Aorta (tissue), 5 donors: ENCODE data around the gene TNPO3. TPM values are rescaled to one million over a fixed set of nuclear protein-coding genes. Genes with fewer than 3 reads are reported as not detected.
"Not testable (repeated sequence)": the region's sequence is repeated elsewhere in the genome, so short reads cannot be mapped to it uniquely, and the experiment has no call there.

ENCODE experiments used
- ATAC-seq: fragments of 200-7000 bp; cut with Tn5 transposase; one replicate; pipeline ENCODE4 v1.9.1; 2022; ENCODE audit warnings: moderate library complexity; ENCODE audit not compliant: low FRiP score
- DNase-seq, 2 donors: peaks; one replicate each; pipeline ENCODE4 v3.0.0-alpha.2; 2020
- H3K27ac ChIP-seq, 2 donors: one replicate each; pipeline ENCODE4 v1.5.1; 2013; ENCODE audit warnings: low read length in 2 of 2, mild to moderate bottlenecking in 2 of 2, moderate library complexity in 2 of 2, control low read depth in 1 of 2, inconsistent platforms in 1 of 2, low read depth in 1 of 2
- H3K27me3 ChIP-seq, 2 donors: one replicate each; pipeline ENCODE4 v1.6.1; 2013; ENCODE audit warnings: control low read depth in 1 of 2, low read length in 1 of 2, mild to moderate bottlenecking in 1 of 2, moderate library complexity in 1 of 2; ENCODE audit not compliant: insufficient read depth in 2 of 2, control insufficient read depth in 1 of 2
- H3K36me3 ChIP-seq, 2 donors: one replicate each; pipeline ENCODE4 v1.6.1; 2013; ENCODE audit warnings: control low read depth in 1 of 2, low read length in 1 of 2, mild to moderate bottlenecking in 1 of 2; ENCODE audit not compliant: insufficient read depth in 2 of 2, control insufficient read depth in 1 of 2
- H3K4me1 ChIP-seq, 2 donors: one replicate each; pipeline ENCODE4 v1.6.1; 2013; ENCODE audit warnings: low read length in 2 of 2, control low read depth in 1 of 2, mild to moderate bottlenecking in 1 of 2, moderate library complexity in 1 of 2; ENCODE audit not compliant: insufficient read depth in 2 of 2, control insufficient read depth in 1 of 2
- H3K4me3 ChIP-seq, 2 donors: one replicate each; pipeline ENCODE4 v1.5.1; 2013; ENCODE audit warnings: low read length in 2 of 2, control low read depth in 1 of 2, mild to moderate bottlenecking in 1 of 2
- H3K9me3 ChIP-seq: one replicate; pipeline ENCODE4 v1.6.1; 2013; ENCODE audit warnings: mild to moderate bottlenecking, low read length; ENCODE audit not compliant: control insufficient read depth
- WGBS, 2 donors: extraction: QIAGEN DNeasy Blood & Tissue Kit; methylation state at CpG; one replicate each; pipeline ENCODE4 v1.1.7; 2013; 5-methylcytosine and 5-hydroxymethylcytosine counted together
- intact Hi-C, 2 donors: fragments of 100-400 bp; cut with DNase I; formaldehyde crosslinking; loops; one replicate each; pipeline versions ENCODE4 v1.14.2 to v1.15.0; 2022
- polyA plus RNA-seq, 2 donors: library from polyadenylated mRNA; stranded (reverse); fragments of 200-250 nt; gene quantifications; one replicate each; pipeline ENCODE4 v1.2.3, GENCODE V29; 2013
- total RNA-seq, 2 donors: library from RNA; stranded (reverse); fragmentation: NEBNext Ultra II Directional; extraction: Animal tissue kit (Norgen Biotek cat#: 25700); gene quantifications; one replicate each; pipeline ENCODE4 v1.2.1, GENCODE V29; 2021
- donor health status: healthy with polysubstance abuse.
- donor health status: Bipolar disorder and iron deficiency.
- donor health status: DM: no; HTN: no; CAD: no.
- donor health status: DM: no; HTN: no; CAD: no.
- donor health status: DM: yes; HTN: yes; CAD: no.

The TNPO3 gene
- total and polyA plus RNA-seq, 4 donors: 10.5 to 31.4 (median 20.2) TPM

DNA sequence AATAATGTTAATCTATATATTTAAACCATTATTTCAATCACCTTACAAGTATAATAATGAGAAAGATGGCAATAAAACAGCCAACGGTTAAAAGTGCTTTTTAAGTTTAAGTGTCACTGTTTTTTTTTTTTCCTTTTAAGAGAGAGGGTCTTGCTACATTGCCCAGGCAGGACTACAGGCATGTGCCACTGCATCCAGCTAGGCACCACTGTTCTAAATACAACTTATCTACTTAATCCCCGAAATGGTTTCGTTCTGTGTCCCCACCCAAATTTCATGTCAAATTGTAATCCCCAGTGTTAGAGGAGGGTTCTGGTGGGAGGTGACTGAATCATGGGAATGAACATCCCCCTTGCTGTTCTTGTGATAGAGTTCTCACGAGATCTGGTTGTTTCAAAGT, 49.7 kb downstream of the TNPO3 start:
- Histone ChIP-seq H3K27me3 (no peaks in the 10 kb centered on the region), H3K36me3 (peaks cover 4% of the 10 kb centered on the region in 2 donors), H3K27ac (no peak overlapping the region), H3K4me1 (no peaks in the 10 kb centered on the region), H3K9me3 (no peaks in the 10 kb centered on the region), H3K4me3 (no peak overlapping the region)
- intact Hi-C loops: no loop called here
- ATAC-seq (no peak), DNase-seq (no peak)
- 82 to 91% methylated on average over 4 of the region's 4 CpGs for WGBS, 2 donors

DNA sequence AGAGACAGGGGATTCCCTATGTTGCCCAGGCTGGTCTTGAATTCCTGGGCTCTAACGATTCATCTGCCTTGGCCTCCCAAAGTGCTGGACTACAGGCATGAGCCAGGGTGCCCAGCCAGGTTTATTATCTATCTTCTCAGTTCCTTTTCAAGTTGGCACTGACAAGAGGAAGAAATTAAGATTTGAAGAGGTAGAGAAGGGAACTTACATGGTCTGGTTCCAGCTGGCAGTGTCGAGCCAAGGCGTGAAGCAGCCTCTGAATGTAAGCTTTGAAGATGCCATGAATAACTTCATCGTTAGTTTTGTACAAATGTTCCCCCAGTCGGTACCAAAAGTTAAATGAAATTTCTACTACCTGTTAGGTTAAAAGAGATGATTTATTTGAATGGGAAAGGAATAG, 57.7 kb downstream of the TNPO3 start:
- H3K4me3 ChIP-seq: no peak overlapping the region
- WGBS, 2 donors: 86 to 91% methylated on average over 5 of the region's 5 CpGs
- H3K4me1 ChIP-seq: no peaks in the 10 kb centered on the region
- H3K27me3 ChIP-seq: no peaks in the 10 kb centered on the region
- H3K36me3 ChIP-seq: peaks cover 4% of the 10 kb centered on the region in 2 donors
- DNase-seq (no peak), ATAC-seq (no peak)
- no peak overlapping the region for H3K27ac ChIP-seq
- no peaks in the 10 kb centered on the region for H3K9me3 ChIP-seq
- intact Hi-C loops: no loop called here

DNA sequence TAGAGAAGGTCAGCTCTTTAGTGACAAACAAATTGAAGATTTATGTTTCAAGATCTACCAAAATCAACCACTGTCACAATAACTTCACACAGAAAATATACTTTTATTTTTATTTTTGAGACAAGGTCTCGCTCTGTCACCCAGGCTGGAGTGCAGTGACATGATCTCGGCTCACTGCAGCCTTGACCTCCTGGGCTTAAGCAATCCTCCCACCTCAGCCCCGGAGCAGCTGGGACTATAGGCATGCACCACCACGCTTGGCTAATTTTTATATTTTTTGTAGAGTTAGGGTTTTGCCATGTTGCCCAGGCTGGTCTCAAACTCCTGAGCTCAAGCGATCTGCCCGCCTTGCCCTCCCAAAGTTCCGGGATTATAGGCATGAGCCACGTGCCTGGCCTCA, 60.4 kb downstream of the TNPO3 start:
- H3K4me3 ChIP-seq, intact Hi-C loops, H3K36me3 ChIP-seq, H3K4me1 ChIP-seq, H3K9me3 ChIP-seq, H3K27me3 ChIP-seq, H3K27ac ChIP-seq, ATAC-seq, DNase-seq: not testable (repeated sequence)
- WGBS, 2 donors: 94% methylated on average over 8 of the region's 8 CpGs

DNA sequence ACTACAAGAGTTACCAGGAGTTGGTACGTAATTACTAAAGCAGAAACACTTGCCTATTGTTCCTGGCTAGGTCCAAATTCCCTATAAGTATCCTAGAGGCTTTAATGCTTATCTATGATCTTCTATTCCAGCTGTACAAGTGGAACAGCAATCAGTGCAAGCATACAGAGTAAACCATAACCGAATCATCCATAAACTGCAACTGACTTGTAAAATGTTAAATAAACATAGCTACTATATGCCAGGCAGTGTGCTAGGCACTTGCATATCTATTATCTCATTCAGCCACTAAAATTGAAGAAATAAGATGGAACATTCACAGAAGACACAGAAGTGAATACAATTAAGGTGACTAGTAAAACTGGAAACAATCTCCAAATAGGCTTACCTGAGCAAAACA, 61.5 kb downstream of the TNPO3 start:
- DNase-seq (no peak), ATAC-seq (no peak)
- Histone ChIP-seq H3K4me3 (no peak overlapping the region), H3K27ac (no peak overlapping the region), H3K9me3 (no peaks in the 10 kb centered on the region), H3K27me3 (no peaks in the 10 kb centered on the region), H3K4me1 (no peaks in the 10 kb centered on the region), H3K36me3 (no peaks in the 10 kb centered on the region)
- intact Hi-C loops: no loop called here
- WGBS, 2 donors: 85 to 86% methylated on average over 2 of the region's 2 CpGs

DNA sequence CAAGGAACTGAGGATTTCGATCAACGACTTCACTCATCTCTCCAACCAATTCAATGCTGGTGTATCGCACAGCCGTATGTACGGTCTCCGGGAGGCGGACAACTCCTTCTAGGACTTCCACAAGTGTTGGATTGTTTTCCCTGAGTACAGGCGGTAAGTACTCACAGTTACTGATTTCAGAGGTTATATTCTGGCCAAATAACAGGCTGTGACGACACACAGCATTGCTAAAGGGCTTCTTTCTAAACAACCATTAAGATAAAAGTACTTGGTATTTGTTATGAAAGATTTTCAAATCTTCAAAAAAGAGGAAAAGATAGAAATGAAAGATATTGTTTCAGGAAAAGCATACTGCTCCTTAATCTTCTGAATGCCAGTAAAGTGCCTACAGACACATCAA, 65.0 kb downstream of the TNPO3 start:
- Histone ChIP-seq H3K27me3 (no peaks in the 10 kb centered on the region), H3K27ac (no peak overlapping the region), H3K9me3 (no peaks in the 10 kb centered on the region), H3K4me1 (no peaks in the 10 kb centered on the region), H3K36me3 (peaks cover 0 to 2% of the 10 kb centered on the region in 2 donors), H3K4me3 (no peak overlapping the region)
- DNase-seq: no peak
- intact Hi-C loops: no loop called here
- no peak for ATAC-seq
- WGBS, 2 donors: 85% methylated on average over 9 of the region's 9 CpGs

DNA sequence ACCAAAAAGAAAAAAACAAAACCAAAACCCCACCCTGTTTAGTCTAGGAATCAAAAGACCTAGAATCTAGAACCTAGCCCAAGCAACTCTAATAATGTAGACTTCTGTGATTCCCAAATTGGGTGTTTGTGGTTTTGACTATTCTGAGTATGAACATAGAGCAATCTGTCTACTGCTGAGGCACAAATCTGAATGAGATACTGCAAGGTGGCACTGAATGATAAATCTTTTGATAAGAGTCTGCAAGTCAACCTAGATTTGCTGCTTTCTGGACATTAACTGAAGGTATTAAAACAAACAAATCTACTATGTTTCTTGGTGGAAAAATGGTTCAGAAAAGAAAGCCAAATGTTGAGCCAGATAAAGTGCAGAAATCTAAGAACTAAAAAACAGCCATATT, 66.5 kb downstream of the TNPO3 start:
- peaks cover 0 to 2% of the 10 kb centered on the region in 2 donors for H3K36me3 ChIP-seq
- no peak for DNase-seq
- no peak overlapping the region for H3K27ac ChIP-seq
- no peaks in the 10 kb centered on the region for H3K9me3 ChIP-seq
- H3K4me1 ChIP-seq: no peaks in the 10 kb centered on the region
- H3K4me3 ChIP-seq: no peak overlapping the region
- intact Hi-C loops: no loop called here
- ATAC-seq: no peak
- no peaks in the 10 kb centered on the region for H3K27me3 ChIP-seq

DNA sequence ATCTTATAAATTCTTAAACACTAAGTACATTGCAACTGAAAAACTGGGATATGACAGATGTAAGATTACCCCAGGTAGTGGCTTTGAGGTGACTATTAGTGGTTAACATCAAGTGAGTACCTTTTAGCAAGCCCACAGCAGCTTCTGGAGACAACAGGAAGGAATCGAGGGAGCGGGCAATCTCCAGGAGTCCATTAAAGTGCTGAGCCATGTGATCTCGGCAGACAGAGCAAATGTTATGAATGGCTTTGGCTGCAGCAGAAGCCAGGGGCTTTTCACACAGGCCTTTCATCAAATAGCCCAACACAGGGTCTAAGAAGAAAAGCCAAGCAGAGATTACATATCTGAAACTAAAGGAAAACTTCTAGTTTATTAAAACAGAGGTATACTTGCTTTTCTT, 68.3 kb downstream of the TNPO3 start:
- 69 to 73% methylated on average over 3 of the region's 3 CpGs for WGBS, 2 donors
- ATAC-seq: no peak

DNA sequence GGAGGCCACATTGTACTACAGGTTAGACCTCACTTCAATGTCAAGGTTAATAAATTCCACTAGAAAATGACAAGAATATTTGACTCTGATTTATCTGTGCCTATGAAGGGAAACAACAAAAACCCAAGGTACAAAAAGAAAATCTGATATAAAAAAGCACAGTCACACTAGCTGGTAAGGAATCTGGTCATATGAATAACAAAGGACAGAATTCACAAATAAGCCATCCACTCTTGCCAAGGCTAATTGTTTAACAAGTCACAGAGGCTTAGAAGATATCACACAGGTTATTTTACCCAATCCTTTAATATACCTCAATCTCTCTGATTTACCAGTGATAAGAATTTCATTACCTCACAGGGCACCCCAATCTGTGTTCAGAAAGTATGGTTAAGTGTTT, 69.3 kb downstream of the TNPO3 start:
- H3K27me3 ChIP-seq: no peaks in the 10 kb centered on the region
- DNase-seq (no peak), ATAC-seq (no peak)
- no peaks in the 10 kb centered on the region for H3K4me1 ChIP-seq
- no peak overlapping the region for H3K27ac ChIP-seq
- intact Hi-C loops: no loop called here
- no peak overlapping the region for H3K4me3 ChIP-seq
- peaks cover 0 to 6% of the 10 kb centered on the region in 2 donors for H3K36me3 ChIP-seq
- H3K9me3 ChIP-seq: no peaks in the 10 kb centered on the region

More for the DNA sequence above, 68.3 kb downstream of the TNPO3 start:
- Histone ChIP-seq H3K36me3 (peaks cover 0 to 4% of the 10 kb centered on the region in 2 donors), H3K4me3 (no peak overlapping the region), H3K27ac (no peak overlapping the region), H3K27me3 (no peaks in the 10 kb centered on the region), H3K9me3 (no peaks in the 10 kb centered on the region), H3K4me1 (no peaks in the 10 kb centered on the region)
- intact Hi-C loops: no loop called here
- DNase-seq: no peak

DNA sequence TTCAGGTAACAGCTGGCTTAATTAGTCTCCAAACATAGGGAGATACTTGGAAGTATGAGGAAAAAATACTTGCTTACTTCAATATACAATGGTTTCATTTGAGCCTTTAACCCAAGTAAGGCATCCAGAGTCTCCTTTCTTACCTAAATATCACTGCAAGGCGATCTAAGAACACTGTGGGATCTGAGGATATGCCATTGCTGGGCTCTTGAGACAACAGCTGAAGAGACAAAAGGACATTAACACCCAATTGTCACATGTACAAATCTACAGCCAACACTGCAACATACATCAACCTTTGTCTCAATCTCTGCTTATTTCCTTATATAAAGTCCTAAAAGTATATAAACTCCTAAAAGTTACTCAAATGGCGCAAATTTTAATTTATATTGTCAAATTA, 72.8 kb downstream of the TNPO3 start:
- intact Hi-C loops: no loop called here
- H3K4me1 ChIP-seq: no peaks in the 10 kb centered on the region
- DNase-seq: no peak
- 94 to 97% methylated on average over 2 of the region's 2 CpGs for WGBS, 2 donors
- no peaks in the 10 kb centered on the region for H3K27me3 ChIP-seq
- no peaks in the 10 kb centered on the region for H3K9me3 ChIP-seq
- no peak for ATAC-seq
- H3K4me3 ChIP-seq: no peak overlapping the region
- H3K36me3 ChIP-seq: peaks cover 5 to 6% of the 10 kb centered on the region in 2 donors
- no peak overlapping the region for H3K27ac ChIP-seq
